ENCODE measurements around the gene THSD4. TPM values are rescaled to one million over a fixed set of nuclear protein-coding genes. Genes with fewer than 3 reads are reported as not detected.
"Not testable (repeated sequence)": the region's sequence is repeated elsewhere in the genome, so short reads cannot be mapped to it uniquely, and the experiment has no call there.

The THSD4 gene
- total and polyA plus RNA-seq, 3 experiments from 2014 or later: not detected

DNA sequence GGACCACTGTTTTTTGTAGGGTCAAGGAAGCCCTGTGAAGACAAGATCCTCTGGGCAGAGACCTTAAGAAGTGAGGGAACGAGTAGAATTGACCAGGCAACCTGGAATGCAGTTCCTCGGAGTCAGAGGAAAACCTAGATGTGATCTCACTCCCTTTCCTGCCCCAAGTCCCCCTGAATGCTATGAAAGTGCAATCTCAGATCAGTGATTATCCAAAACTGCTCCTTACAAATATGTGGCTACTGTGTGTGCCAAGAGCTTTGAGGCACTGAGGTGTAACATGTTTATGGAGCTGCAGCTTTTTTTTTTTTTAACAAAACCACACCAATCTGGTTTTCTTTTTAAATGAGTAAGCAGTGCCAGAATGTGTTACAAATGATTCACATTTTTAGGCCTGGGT, 35.8 kb downstream of the THSD4 start:
- Mint-ChIP-seq H3K36me3 (no peaks in the 10 kb centered on the region), H3K9me3 (no peaks in the 10 kb centered on the region), H3K27ac (no peak overlapping the region), H3K4me1 (no peaks in the 10 kb centered on the region), H3K4me3 (no peak overlapping the region), H3K27me3 (peaks cover 5 to 20% of the 10 kb centered on the region in 2 donors)
- no peaks in the 10 kb centered on the region for H3K27me3 ChIP-seq (ENCODE audit: insufficient read depth, low read length, poor library complexity, severe bottlenecking)
- ChIA-PET CTCF (no interaction called here), POLR2A (no interaction called here)
- H3K27ac ChIP-seq (ENCODE audit: low read depth, low read length): no peak overlapping the region
- no peak for DNase-seq
- no peaks in the 10 kb centered on the region for H3K36me3 ChIP-seq (ENCODE audit: insufficient read depth, low read length)
- H3K9me3 ChIP-seq (ENCODE audit: low read length): no peaks in the 10 kb centered on the region
- H3K4me1 ChIP-seq (ENCODE audit: insufficient read depth, low read length): no peaks in the 10 kb centered on the region
- H3K4me3 ChIP-seq (ENCODE audit: low read length): no peak overlapping the region

DNA sequence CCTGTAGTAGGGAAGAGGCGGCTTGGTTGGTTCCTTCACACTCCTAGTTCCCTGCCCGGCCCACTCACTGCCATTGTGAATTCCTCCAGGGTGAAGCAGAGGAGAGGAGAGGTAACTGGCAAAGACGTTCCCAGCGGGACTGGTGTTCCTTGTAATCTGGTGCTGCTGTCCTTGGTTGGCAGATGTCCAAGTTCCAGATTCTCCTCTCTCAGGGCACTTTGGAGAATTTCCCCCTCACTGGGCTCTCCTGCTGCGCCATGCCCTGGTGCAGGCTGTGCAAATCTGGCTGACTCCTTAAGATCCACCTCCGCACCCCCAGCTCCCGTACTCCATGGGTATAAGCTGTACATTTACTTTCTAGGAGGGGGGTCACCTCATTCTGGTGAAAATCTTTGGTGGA, 37.3 kb downstream of the THSD4 start:
- Histone ChIP-seq H3K4me3 (ENCODE audit: low read length) (no peak overlapping the region), H3K4me1 (ENCODE audit: insufficient read depth, low read length) (no peaks in the 10 kb centered on the region), H3K27ac (ENCODE audit: low read depth, low read length) (no peak overlapping the region), H3K9me3 (ENCODE audit: low read length) (no peaks in the 10 kb centered on the region), H3K27me3 (ENCODE audit: insufficient read depth, low read length, poor library complexity, severe bottlenecking) (no peaks in the 10 kb centered on the region), H3K36me3 (ENCODE audit: insufficient read depth, low read length) (no peaks in the 10 kb centered on the region)
- Mint-ChIP-seq H3K27me3 (peaks cover 7 to 20% of the 10 kb centered on the region in 2 donors), H3K4me1 (no peaks in the 10 kb centered on the region), H3K4me3 (no peak overlapping the region), H3K27ac (no peak overlapping the region), H3K9me3 (no peaks in the 10 kb centered on the region), H3K36me3 (no peaks in the 10 kb centered on the region)
- CTCF ChIA-PET: no interaction called here
- no peak for DNase-seq
- POLR2A ChIA-PET: no interaction called here

DNA sequence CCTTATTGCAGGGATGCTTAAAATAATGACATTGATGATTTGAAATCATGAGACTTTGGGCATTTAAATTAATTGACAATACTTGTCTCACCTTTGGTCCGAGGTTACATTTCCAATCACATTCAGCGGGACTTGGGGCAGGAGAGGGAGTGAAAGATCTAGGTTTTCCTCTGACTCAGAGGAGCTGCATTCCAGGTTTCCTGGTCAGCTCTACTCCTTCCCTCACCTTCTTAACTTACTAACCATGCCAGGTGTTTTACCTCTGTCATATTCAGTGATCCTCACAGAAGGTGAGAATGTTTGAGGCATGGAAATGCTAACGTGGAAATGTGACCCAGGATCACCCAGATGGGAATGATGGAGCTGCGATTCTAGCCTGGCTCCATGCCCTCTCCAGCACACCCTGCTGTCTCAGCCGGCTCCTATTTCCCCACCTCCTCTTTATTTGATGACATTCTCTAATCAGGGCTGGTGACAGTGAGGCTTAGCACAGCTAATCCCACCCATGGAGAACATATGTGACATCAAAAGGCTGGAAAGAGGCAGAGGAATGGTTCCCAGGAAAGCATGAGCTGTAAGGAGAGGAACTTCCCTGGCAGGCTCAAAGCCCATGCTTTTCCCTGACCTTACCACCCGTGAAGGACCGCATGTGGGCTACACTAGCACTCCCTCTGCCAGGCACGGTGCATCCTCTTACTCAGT, 38.7 kb downstream of the THSD4 start:
- H3K4me3 ChIP-seq (ENCODE audit: low read length): no peak overlapping the region
- DNase-seq: no peak
- no peaks in the 10 kb centered on the region for H3K4me1 Mint-ChIP-seq
- H3K9me3 ChIP-seq (ENCODE audit: low read length): no peaks in the 10 kb centered on the region
- H3K4me3 Mint-ChIP-seq: no peak overlapping the region
- CTCF ChIA-PET: no interaction called here
- no peaks in the 10 kb centered on the region for H3K9me3 Mint-ChIP-seq
- no peaks in the 10 kb centered on the region for H3K4me1 ChIP-seq (ENCODE audit: insufficient read depth, low read length)
- peaks cover 6 to 20% of the 10 kb centered on the region in 2 donors for H3K27me3 Mint-ChIP-seq
- POLR2A ChIA-PET: no interaction called here
- H3K27ac Mint-ChIP-seq: no peak overlapping the region
- no peaks in the 10 kb centered on the region for H3K36me3 ChIP-seq (ENCODE audit: insufficient read depth, low read length)
- no peaks in the 10 kb centered on the region for H3K36me3 Mint-ChIP-seq
- no peak overlapping the region for H3K27ac ChIP-seq (ENCODE audit: low read depth, low read length)
- H3K27me3 ChIP-seq (ENCODE audit: insufficient read depth, low read length, poor library complexity, severe bottlenecking): no peaks in the 10 kb centered on the region

DNA sequence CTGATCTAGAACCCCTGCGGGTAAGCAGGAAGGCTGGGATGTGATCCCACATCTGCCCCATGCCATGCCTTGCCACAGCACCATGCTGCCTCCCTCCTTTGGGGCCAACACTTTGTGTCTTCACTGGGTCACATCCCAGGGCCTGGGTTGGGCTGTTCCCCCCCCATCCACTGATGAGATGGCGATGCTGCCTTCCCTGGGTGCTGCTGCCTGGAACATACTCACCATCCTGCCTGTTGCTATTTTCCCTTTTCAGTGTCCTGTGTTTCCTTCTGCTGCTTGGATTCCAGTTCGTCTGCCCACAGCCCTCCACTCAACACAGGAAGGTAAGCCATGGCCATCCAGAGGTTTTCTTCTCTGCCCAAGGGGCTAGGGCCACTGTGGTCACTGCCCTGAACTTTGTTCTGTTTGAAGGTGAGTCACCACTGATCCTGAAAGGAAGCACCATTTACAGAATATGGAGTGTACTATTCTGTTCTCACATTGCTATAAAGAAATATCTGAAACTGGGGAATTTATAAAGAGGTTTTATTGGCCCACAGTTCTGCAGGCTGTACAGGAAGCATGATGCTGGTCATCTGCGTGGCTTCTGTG, 39.4 kb downstream of the THSD4 start:
- Mint-ChIP-seq H3K4me3 (no peak overlapping the region), H3K36me3 (no peaks in the 10 kb centered on the region), H3K4me1 (no peaks in the 10 kb centered on the region), H3K27ac (no peak overlapping the region), H3K9me3 (no peaks in the 10 kb centered on the region), H3K27me3 (peaks cover 6 to 17% of the 10 kb centered on the region in 2 donors)
- ChIA-PET POLR2A (no interaction called here), CTCF (no interaction called here)
- Histone ChIP-seq H3K4me1 (ENCODE audit: insufficient read depth, low read length) (no peaks in the 10 kb centered on the region), H3K27me3 (ENCODE audit: insufficient read depth, low read length, poor library complexity, severe bottlenecking) (no peaks in the 10 kb centered on the region), H3K27ac (ENCODE audit: low read depth, low read length) (no peak overlapping the region), H3K4me3 (ENCODE audit: low read length) (no peak overlapping the region), H3K9me3 (ENCODE audit: low read length) (no peaks in the 10 kb centered on the region), H3K36me3 (ENCODE audit: insufficient read depth, low read length) (no peaks in the 10 kb centered on the region)
- no peak for DNase-seq

DNA sequence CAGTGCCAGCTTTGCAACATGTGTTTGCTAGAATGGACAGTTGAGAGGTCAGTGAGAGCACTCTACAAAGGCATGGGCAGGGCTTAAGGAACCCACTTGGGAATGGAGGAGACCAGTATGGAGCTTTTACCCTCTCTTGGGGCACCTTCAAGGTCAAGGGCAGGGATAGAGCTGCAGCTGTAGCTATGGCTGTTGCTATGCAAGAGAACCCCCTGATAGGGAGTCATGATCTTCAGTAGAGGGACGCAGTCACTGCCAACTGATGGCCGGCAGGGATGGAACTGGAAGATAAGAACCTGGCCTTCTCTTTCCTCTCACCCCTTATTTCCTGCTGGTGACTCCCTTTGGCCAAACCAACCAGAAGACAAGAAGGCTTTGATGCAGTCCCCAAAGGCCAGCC, 40.3 kb downstream of the THSD4 start:
- no peaks in the 10 kb centered on the region for H3K27me3 ChIP-seq (ENCODE audit: insufficient read depth, low read length, poor library complexity, severe bottlenecking)
- no peaks in the 10 kb centered on the region for H3K36me3 ChIP-seq (ENCODE audit: insufficient read depth, low read length)
- ChIA-PET POLR2A (no interaction called here), CTCF (no interaction called here)
- Mint-ChIP-seq H3K27ac (no peak overlapping the region), H3K4me1 (no peaks in the 10 kb centered on the region), H3K4me3 (no peak overlapping the region), H3K27me3 (peaks cover 8 to 12% of the 10 kb centered on the region in 2 donors), H3K9me3 (no peaks in the 10 kb centered on the region), H3K36me3 (no peaks in the 10 kb centered on the region)
- DNase-seq: no peak
- H3K4me3 ChIP-seq (ENCODE audit: low read length): no peak overlapping the region
- no peaks in the 10 kb centered on the region for H3K9me3 ChIP-seq (ENCODE audit: low read length)
- no peak overlapping the region for H3K27ac ChIP-seq (ENCODE audit: low read depth, low read length)
- H3K4me1 ChIP-seq (ENCODE audit: insufficient read depth, low read length): no peaks in the 10 kb centered on the region

DNA sequence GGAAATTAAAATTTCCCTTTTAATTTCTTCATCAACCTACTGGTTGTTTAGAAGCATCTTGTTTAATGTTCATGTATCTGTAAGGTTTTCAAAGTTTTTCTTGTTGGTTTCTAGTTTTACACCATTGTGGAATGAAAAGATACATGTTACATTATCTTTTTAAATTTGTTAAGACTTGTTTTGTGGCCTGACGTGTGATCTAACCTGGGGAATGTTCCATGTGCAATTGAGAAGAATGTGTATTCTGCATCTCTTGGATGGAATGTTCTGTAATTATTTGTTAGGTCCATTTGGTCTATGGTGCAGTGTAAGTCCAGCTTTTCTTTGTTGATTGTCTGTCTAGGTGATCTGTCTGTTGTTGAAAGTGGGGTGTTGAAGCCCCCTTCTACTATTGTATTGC, 45.7 kb downstream of the THSD4 start:
- Histone ChIP-seq H3K4me3 (ENCODE audit: low read length) (no peak overlapping the region), H3K27ac (ENCODE audit: low read depth, low read length) (no peak overlapping the region), H3K27me3 (ENCODE audit: insufficient read depth, low read length, poor library complexity, severe bottlenecking) (no peaks in the 10 kb centered on the region), H3K36me3 (ENCODE audit: insufficient read depth, low read length) (no peaks in the 10 kb centered on the region), H3K9me3 (ENCODE audit: low read length) (no peaks in the 10 kb centered on the region), H3K4me1 (ENCODE audit: insufficient read depth, low read length) (no peaks in the 10 kb centered on the region)
- CTCF ChIA-PET: no interaction called here
- H3K27me3 Mint-ChIP-seq: peaks cover 22 to 31% of the 10 kb centered on the region in 2 donors
- no peak for DNase-seq
- H3K27ac Mint-ChIP-seq: no peak overlapping the region
- no peaks in the 10 kb centered on the region for H3K4me1 Mint-ChIP-seq
- H3K4me3 Mint-ChIP-seq: no peak overlapping the region
- POLR2A ChIA-PET: no interaction called here
- H3K36me3 Mint-ChIP-seq: no peaks in the 10 kb centered on the region
- peaks cover 12 to 25% (median 18%) of the 10 kb centered on the region in 5 donors for H3K9me3 Mint-ChIP-seq

DNA sequence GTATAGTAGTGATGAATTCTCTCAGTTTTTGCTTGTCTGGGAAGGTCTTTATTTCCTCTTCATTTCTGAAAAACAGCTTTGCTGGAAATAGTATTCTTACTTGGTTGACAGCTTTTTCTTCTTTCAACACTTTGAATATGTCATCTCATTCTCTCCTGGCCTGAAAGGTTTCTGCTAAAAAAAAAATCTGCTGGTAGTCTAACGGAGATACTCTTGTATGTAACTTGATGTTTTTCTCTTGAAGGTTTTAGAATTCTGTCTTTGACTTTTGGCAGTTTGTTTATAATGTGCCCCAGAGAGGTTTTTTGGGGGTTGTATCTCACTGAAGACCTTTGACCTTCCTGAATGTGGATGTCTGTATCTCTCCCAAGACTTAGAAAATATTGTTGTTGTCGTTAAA, 47.0 kb downstream of the THSD4 start:
- Mint-ChIP-seq H3K27me3 (peaks cover 23 to 41% of the 10 kb centered on the region in 2 donors), H3K9me3 (peaks cover 12 to 25% (median 18%) of the 10 kb centered on the region in 5 donors), H3K27ac (no peak overlapping the region), H3K4me1 (no peaks in the 10 kb centered on the region), H3K36me3 (no peaks in the 10 kb centered on the region), H3K4me3 (no peak overlapping the region)
- ChIA-PET POLR2A (no interaction called here), CTCF (no interaction called here)
- Histone ChIP-seq H3K36me3 (ENCODE audit: insufficient read depth, low read length) (no peaks in the 10 kb centered on the region), H3K4me1 (ENCODE audit: insufficient read depth, low read length) (no peaks in the 10 kb centered on the region), H3K27ac (ENCODE audit: low read depth, low read length) (no peak overlapping the region), H3K27me3 (ENCODE audit: insufficient read depth, low read length, poor library complexity, severe bottlenecking) (no peaks in the 10 kb centered on the region), H3K4me3 (ENCODE audit: low read length) (no peak overlapping the region), H3K9me3 (ENCODE audit: low read length) (no peaks in the 10 kb centered on the region)
- no peak for DNase-seq

DNA sequence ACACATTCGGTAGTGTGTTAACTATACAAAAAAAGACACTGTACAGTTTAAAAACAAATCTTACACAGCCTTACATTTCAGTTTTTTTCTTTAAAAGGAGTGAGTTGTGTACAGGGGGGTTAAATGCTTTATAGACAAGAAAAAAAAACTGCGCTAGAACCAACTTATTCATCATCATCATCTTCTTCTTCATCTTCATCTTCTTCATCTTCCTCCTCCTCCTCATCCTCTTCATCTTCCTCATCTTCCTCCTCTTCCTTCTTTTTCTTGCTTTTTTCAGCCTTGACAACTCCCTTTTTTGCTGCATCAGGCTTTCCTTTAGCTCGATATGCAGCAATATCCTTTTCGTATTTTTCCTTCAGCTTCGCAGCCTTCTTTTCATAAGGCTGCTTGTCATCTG, 49.3 kb downstream of the THSD4 start:
- H3K27ac Mint-ChIP-seq; H3K36me3 ChIP-seq (ENCODE audit: insufficient read depth, low read length); H3K27ac ChIP-seq (ENCODE audit: low read depth, low read length); H3K27me3 ChIP-seq (ENCODE audit: insufficient read depth, low read length, poor library complexity, severe bottlenecking); H3K4me3 Mint-ChIP-seq; CTCF ChIA-PET; H3K4me3 ChIP-seq (ENCODE audit: low read length); H3K4me1 ChIP-seq (ENCODE audit: insufficient read depth, low read length); POLR2A ChIA-PET; H3K36me3 Mint-ChIP-seq; DNase-seq; H3K4me1 Mint-ChIP-seq; H3K9me3 ChIP-seq (ENCODE audit: low read length): not testable (repeated sequence)
- peaks cover 30 to 50% of the 10 kb centered on the region in 2 donors for H3K27me3 Mint-ChIP-seq
- H3K9me3 Mint-ChIP-seq: peaks cover 12 to 28% (median 18%) of the 10 kb centered on the region in 5 donors

All from CD8-positive, alpha-beta memory T cell (primary cell).